ENCODE measurements around the gene TAS2R31. TPM values are rescaled to one million over a fixed set of nuclear protein-coding genes. Genes with fewer than 3 reads are reported as not detected.
"Not testable (repeated sequence)": the region's sequence is repeated elsewhere in the genome, so short reads cannot be mapped to it uniquely, and the experiment has no call there.

Gene TAS2R31
- total and polyA plus RNA-seq, 8 donors: 1.2 to 3.4 (median 2.4) TPM

- Histone ChIP-seq H3K4me3 (no peak overlapping the region), H3K27me3 (no peaks in the 10 kb centered on the region), H3K9me3 (peaks cover 0 to 3% of the 10 kb centered on the region in 2 donors), H3K27ac (no peak overlapping the region), H3K36me3 (no peaks in the 10 kb centered on the region), H3K4me1 (no peaks in the 10 kb centered on the region)
- ATAC-seq (no peak), DNase-seq (no peak)
- intact Hi-C loops (cut with DNase I): no loop called here
- TF ChIP-seq CTCF (IDR thresholded peaks at IDR 0.05): no peak
Observed at GRCh38 chr12:11040162-11040561, 9.0 kb upstream of the TAS2R31 start.

GRCh38 chr12:11039171-11039570, 8.0 kb upstream of the TAS2R31 start:
- no peak overlapping the region for H3K27ac ChIP-seq
- H3K36me3 ChIP-seq: no peaks in the 10 kb centered on the region
- peaks cover 0 to 3% of the 10 kb centered on the region in 2 donors for H3K9me3 ChIP-seq
- H3K27me3 ChIP-seq: no peaks in the 10 kb centered on the region
- intact Hi-C loops (cut with DNase I): no loop called here
- ATAC-seq (no peak), DNase-seq (no peak)
- H3K4me1 ChIP-seq: no peaks in the 10 kb centered on the region
- no peak overlapping the region for H3K4me3 ChIP-seq
- TF ChIP-seq CTCF (IDR thresholded peaks at IDR 0.05): no peak

- intact Hi-C loops (cut with DNase I); H3K27ac ChIP-seq; H3K36me3 ChIP-seq; DNase-seq; ATAC-seq; H3K4me1 ChIP-seq; H3K27me3 ChIP-seq; H3K4me3 ChIP-seq; H3K9me3 ChIP-seq: not testable (repeated sequence)
Observed at GRCh38 chr12:11033959-11034358, 2.8 kb upstream of the TAS2R31 start.

GRCh38 chr12:11026118-11026517, 5.1 kb downstream of the TAS2R31 start:
- no peaks in the 10 kb centered on the region for H3K27me3 ChIP-seq
- TF ChIP-seq CTCF (IDR thresholded peaks at IDR 0.05): no peak
- ATAC-seq: no peak
- H3K9me3 ChIP-seq: peaks cover 0 to 6% of the 10 kb centered on the region in 2 donors
- DNase-seq: no peak
- no peak overlapping the region for H3K4me3 ChIP-seq
- H3K27ac ChIP-seq: no peak overlapping the region
- H3K4me1 ChIP-seq: no peaks in the 10 kb centered on the region
- H3K36me3 ChIP-seq: peaks cover 0 to 12% of the 10 kb centered on the region in 2 donors
- intact Hi-C loops (cut with DNase I): no loop called here

- Histone ChIP-seq H3K9me3 (peaks cover 0 to 6% of the 10 kb centered on the region in 2 donors), H3K4me1 (no peaks in the 10 kb centered on the region), H3K36me3 (peaks cover 0 to 12% of the 10 kb centered on the region in 2 donors), H3K27ac (no peak overlapping the region), H3K4me3 (no peak overlapping the region), H3K27me3 (no peaks in the 10 kb centered on the region)
- intact Hi-C loops (cut with DNase I): no loop called here
- no peak for ATAC-seq
- TF ChIP-seq CTCF (IDR thresholded peaks at IDR 0.05): no peak
- DNase-seq: no peak
Observed at GRCh38 chr12:11023387-11023786, 7.8 kb downstream of the TAS2R31 start.

GRCh38 chr12:11022520-11022919, 8.7 kb downstream of the TAS2R31 start, which contains the start of gene TAS2R19:
TSS of gene TAS2R19 (minus strand) at chr12:11022620. CDS start at chr12:11022571, 49 bp downstream.
- intact Hi-C loops (cut with DNase I): no loop called here
- Histone ChIP-seq H3K36me3 (peaks cover 0 to 6% of the 10 kb centered on the region in 2 donors), H3K27me3 (no peaks in the 10 kb centered on the region), H3K9me3 (peaks cover 0 to 6% of the 10 kb centered on the region in 2 donors), H3K4me1 (no peaks in the 10 kb centered on the region), H3K4me3 (no peak within 1 kb of the TSS), H3K27ac (no peak within 1 kb of the TSS)
- ATAC-seq: no peak
- no peak for TF ChIP-seq CTCF (IDR thresholded peaks at IDR 0.05)
- DNase-seq: no peak

Measured in left lung (tissue), 10 donors.